ENCODE results near the gene USP19.

The USP19 gene

GRCh38 chr3:49076646-49077045 lies 44.0 kb downstream of the USP19 start:
- Histone ChIP-seq H3K4me3 (ENCODE audit: low read depth in 1 of 2, low read length in 1 of 2) (no peak overlapping the region), H3K4me1 (ENCODE audit: control insufficient read depth in 1 of 2, insufficient read depth in 1 of 2, low read depth in 1 of 2, low read length in 1 of 2) (no peaks in the 10 kb centered on the region), H3K27ac (no peak overlapping the region), H3K36me3 (peaks cover 63% of the 10 kb centered on the region), H3K9me3 (no peaks in the 10 kb centered on the region), H3K27me3 (no peaks in the 10 kb centered on the region)
- no peak for TF ChIP-seq CTCF (IDR thresholded peaks at IDR 0.05)

GRCh38 chr3:49076116-49076515 lies 44.5 kb downstream of the USP19 start:
- H3K27ac ChIP-seq, result no peak overlapping the region
- TF ChIP-seq CTCF (IDR thresholded peaks at IDR 0.05), result no peak
- no peak overlapping the region for H3K4me3 ChIP-seq (ENCODE audit: low read depth in 1 of 2, low read length in 1 of 2)
- no peaks in the 10 kb centered on the region for H3K4me1 ChIP-seq (ENCODE audit: control insufficient read depth in 1 of 2, insufficient read depth in 1 of 2, low read depth in 1 of 2, low read length in 1 of 2)
- no peaks in the 10 kb centered on the region for H3K9me3 ChIP-seq
- no peaks in the 10 kb centered on the region for H3K27me3 ChIP-seq
- peaks cover 68% of the 10 kb centered on the region for H3K36me3 ChIP-seq
